ENCODE results near the gene TJP1.

The TJP1 gene

DNA sequence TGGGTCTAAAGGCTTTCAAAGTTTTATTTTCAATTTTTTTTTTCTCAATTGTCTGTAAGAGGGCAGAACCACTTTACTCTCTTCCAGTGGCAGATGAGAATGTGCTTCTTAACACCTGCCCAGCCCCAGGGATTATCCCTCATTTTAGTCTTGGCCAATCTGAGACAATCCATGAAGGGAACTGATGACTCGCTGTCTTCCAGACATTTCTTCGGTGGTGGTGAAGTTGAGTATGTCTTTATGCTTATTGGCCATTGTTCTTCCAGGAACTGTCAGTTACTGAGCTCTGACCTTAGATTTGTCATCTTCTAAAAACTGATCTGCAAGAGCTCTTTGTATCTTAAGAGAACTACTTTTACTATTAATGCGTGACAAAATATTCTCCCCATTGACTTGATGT lies 139.5 kb downstream of the TJP1 start (continued):
- TF ChIP-seq, protein P1, sequence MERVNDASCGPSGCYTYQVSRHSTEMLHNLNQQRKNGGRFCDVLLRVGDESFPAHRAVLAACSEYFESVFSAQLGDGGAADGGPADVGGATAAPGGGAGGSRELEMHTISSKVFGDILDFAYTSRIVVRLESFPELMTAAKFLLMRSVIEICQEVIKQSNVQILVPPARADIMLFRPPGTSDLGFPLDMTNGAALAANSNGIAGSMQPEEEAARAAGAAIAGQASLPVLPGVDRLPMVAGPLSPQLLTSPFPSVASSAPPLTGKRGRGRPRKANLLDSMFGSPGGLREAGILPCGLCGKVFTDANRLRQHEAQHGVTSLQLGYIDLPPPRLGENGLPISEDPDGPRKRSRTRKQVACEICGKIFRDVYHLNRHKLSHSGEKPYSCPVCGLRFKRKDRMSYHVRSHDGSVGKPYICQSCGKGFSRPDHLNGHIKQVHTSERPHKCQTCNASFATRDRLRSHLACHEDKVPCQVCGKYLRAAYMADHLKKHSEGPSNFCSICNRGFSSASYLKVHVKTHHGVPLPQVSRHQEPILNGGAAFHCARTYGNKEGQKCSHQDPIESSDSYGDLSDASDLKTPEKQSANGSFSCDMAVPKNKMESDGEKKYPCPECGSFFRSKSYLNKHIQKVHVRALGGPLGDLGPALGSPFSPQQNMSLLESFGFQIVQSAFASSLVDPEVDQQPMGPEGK (CRISPR knock-in tag; IDR thresholded peaks at IDR 0.05; ENCODE audit: borderline replicate concordance): no peak

DNA sequence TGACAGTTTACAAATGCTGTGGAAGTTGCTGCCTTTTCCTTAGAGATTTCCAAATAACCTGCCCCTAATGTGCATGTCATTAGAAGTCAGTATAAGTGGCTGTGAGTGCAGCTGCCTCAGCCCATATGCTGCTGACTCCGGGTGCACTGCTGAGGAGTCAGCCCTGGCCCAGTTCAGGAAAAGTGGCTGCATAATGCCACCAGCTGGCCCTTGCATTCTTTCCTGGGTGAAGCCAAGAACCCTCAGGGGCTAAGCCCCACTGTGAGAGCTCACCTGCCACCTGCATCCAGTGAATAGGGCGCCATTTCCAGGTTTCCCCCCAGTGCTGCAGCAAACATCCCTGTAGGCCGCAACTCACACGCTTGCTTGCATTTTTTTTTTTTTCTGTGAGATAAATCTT lies 139.9 kb downstream of the TJP1 start:
- ATAC-seq: no peak
- TF ChIP-seq ARNTL (CRISPR knock-in tag; IDR thresholded peaks at IDR 0.05; ENCODE audit: borderline replicate concordance, low read depth) (no peak), ZNF70 (CRISPR knock-in tag; IDR thresholded peaks at IDR 0.05) (no peak), ZC3H10 (CRISPR knock-in tag; IDR thresholded peaks at IDR 0.05) (no peak)
- TF ChIP-seq, protein P2, sequence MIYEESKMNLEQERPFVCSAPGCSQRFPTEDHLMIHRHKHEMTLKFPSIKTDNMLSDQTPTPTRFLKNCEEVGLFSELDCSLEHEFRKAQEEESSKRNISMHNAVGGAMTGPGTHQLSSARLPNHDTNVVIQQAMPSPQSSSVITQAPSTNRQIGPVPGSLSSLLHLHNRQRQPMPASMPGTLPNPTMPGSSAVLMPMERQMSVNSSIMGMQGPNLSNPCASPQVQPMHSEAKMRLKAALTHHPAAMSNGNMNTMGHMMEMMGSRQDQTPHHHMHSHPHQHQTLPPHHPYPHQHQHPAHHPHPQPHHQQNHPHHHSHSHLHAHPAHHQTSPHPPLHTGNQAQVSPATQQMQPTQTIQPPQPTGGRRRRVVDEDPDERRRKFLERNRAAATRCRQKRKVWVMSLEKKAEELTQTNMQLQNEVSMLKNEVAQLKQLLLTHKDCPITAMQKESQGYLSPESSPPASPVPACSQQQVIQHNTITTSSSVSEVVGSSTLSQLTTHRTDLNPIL (CRISPR knock-in tag; IDR thresholded peaks at IDR 0.05; ENCODE audit: low read depth): no peak
- TF ChIP-seq, protein P3, sequence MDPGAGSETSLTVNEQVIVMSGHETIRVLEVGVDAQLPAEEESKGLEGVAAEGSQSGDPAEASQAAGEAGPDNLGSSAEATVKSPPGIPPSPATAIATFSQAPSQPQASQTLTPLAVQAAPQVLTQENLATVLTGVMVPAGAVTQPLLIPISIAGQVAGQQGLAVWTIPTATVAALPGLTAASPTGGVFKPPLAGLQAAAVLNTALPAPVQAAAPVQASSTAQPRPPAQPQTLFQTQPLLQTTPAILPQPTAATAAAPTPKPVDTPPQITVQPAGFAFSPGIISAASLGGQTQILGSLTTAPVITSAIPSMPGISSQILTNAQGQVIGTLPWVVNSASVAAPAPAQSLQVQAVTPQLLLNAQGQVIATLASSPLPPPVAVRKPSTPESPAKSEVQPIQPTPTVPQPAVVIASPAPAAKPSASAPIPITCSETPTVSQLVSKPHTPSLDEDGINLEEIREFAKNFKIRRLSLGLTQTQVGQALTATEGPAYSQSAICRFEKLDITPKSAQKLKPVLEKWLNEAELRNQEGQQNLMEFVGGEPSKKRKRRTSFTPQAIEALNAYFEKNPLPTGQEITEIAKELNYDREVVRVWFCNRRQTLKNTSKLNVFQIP (CRISPR knock-in tag; IDR thresholded peaks at IDR 0.05; ENCODE audit: borderline replicate concordance, low read depth): no peak

DNA sequence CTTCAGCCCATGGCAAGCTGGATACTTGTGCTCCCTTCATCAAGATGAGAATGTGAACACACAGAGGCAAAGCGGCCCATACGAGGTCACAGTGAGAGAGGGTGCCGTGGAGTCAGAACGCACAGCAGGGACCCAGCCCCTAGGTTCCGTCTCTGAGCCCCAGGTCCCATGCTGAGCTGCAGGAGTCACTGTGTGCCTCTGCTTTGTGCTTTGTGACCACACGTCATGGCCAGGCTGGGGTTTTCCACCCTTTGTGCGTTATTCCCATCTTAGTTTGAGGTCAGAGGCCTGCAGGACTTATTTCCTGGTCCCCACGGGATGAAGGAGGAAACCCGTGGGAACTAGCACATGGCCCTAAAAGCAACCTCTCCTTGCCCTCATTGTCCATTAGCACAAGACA lies 140.3 kb downstream of the TJP1 start:
- TF ChIP-seq, protein P1 (CRISPR knock-in tag; IDR thresholded peaks at IDR 0.05; ENCODE audit: borderline replicate concordance): no peak
- TF ChIP-seq CSDC2 (CRISPR knock-in tag; IDR thresholded peaks at IDR 0.05): no peak
- no peak for TF ChIP-seq ZC3H10 (CRISPR knock-in tag; IDR thresholded peaks at IDR 0.05)
- no peak for TF ChIP-seq ZFP3 (CRISPR knock-in tag; IDR thresholded peaks at IDR 0.05)
- TF ChIP-seq, protein P2 (CRISPR knock-in tag; IDR thresholded peaks at IDR 0.05; ENCODE audit: low read depth): no peak
- no peak for TF ChIP-seq ZFP30 (CRISPR knock-in tag; IDR thresholded peaks at IDR 0.05)
- TF ChIP-seq ZNF70 (CRISPR knock-in tag; IDR thresholded peaks at IDR 0.05): no peak
- no peak for ATAC-seq

DNA sequence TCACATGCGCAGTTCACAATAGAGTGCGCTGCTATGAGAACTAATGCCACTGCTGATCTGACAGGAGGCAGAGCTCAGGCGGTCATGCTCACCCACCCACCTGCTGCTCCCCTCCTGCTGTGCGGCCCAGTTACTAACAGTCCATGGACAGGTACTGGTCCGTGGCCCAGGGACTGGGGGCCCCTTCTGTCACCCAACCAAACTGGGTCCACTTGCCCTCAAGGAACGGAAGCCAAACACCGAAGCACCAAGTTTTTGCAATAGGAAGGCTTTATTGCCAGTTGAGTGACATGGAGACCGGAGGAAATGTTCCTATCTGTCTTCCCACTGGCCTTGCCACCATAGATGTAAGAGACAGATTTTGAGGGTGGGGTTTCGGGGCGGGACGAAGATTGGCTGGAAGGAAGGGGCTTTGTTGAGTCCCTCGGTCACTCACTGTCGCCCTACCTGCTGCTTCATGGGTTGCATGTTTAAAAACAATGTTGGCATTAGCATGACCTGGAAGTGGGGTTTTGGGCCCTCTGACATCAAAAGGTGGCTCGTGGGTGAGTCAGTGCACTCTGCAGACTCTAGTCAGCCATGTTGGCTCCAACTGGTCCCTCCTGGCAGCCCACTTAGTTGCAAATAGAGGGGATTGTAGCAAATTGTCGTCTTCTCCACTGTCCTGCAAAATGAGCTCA lies 141.0 kb downstream of the TJP1 start:
- no peak for ATAC-seq
- no peak for TF ChIP-seq PPARA (CRISPR knock-in tag; IDR thresholded peaks at IDR 0.05; ENCODE audit: borderline replicate concordance)
- TF ChIP-seq, protein P2 (CRISPR knock-in tag; IDR thresholded peaks at IDR 0.05; ENCODE audit: low read depth): no peak
- no peak for TF ChIP-seq GLIS3 (CRISPR knock-in tag; IDR thresholded peaks at IDR 0.05)
- no peak for TF ChIP-seq ISL1 (CRISPR knock-in tag; IDR thresholded peaks at IDR 0.05)
- no peak for TF ChIP-seq BACH2 (CRISPR knock-in tag; IDR thresholded peaks at IDR 0.05; ENCODE audit: borderline replicate concordance)
- no peak for TF ChIP-seq ZNF8 (CRISPR knock-in tag; IDR thresholded peaks at IDR 0.05)
- no peak for TF ChIP-seq ESRRG (CRISPR knock-in tag; IDR thresholded peaks at IDR 0.05)
- TF ChIP-seq ZNF70 (CRISPR knock-in tag; IDR thresholded peaks at IDR 0.05): no peak
- no peak for TF ChIP-seq ZNF565 (CRISPR knock-in tag; conservative IDR thresholded peaks at IDR 0.05; ENCODE audit: low read depth)
- no peak for TF ChIP-seq ZFP30 (CRISPR knock-in tag; IDR thresholded peaks at IDR 0.05)
- no peak for TF ChIP-seq OSR1 (CRISPR knock-in tag; IDR thresholded peaks at IDR 0.05)
- TF ChIP-seq ARNTL (CRISPR knock-in tag; IDR thresholded peaks at IDR 0.05; ENCODE audit: borderline replicate concordance, low read depth): no peak
- no peak for TF ChIP-seq SNAI2 (CRISPR knock-in tag; IDR thresholded peaks at IDR 0.05)
- TF ChIP-seq CSDC2 (CRISPR knock-in tag; IDR thresholded peaks at IDR 0.05): no peak
- TF ChIP-seq, protein P1 (CRISPR knock-in tag; IDR thresholded peaks at IDR 0.05; ENCODE audit: borderline replicate concordance): no peak
- TF ChIP-seq RARB (CRISPR knock-in tag; IDR thresholded peaks at IDR 0.05): no peak
- TF ChIP-seq, protein P4, sequence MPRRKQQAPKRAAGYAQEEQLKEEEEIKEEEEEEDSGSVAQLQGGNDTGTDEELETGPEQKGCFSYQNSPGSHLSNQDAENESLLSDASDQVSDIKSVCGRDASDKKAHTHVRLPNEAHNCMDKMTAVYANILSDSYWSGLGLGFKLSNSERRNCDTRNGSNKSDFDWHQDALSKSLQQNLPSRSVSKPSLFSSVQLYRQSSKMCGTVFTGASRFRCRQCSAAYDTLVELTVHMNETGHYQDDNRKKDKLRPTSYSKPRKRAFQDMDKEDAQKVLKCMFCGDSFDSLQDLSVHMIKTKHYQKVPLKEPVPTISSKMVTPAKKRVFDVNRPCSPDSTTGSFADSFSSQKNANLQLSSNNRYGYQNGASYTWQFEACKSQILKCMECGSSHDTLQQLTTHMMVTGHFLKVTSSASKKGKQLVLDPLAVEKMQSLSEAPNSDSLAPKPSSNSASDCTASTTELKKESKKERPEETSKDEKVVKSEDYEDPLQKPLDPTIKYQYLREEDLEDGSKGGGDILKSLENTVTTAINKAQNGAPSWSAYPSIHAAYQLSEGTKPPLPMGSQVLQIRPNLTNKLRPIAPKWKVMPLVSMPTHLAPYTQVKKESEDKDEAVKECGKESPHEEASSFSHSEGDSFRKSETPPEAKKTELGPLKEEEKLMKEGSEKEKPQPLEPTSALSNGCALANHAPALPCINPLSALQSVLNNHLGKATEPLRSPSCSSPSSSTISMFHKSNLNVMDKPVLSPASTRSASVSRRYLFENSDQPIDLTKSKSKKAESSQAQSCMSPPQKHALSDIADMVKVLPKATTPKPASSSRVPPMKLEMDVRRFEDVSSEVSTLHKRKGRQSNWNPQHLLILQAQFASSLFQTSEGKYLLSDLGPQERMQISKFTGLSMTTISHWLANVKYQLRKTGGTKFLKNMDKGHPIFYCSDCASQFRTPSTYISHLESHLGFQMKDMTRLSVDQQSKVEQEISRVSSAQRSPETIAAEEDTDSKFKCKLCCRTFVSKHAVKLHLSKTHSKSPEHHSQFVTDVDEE (CRISPR knock-in tag; IDR thresholded peaks at IDR 0.05): no peak
